Activated CD8-positive, alpha-beta T cell treated with anti-CD3 and anti-CD28 coated beads, Interleukin-2, amount 10 ng/mL, durations not matched to agents 7 days and 5 days (primary cell): ENCODE measurements around the gene SNCG. TPM values are rescaled to one million over a fixed set of nuclear protein-coding genes. Genes with fewer than 3 reads are reported as not detected.

Experiments used
- ATAC-seq: fragments of 150-1000 bp; cut with Tn5 transposase; one replicate; pipeline ENCODE4 v1.10.0; 2021; ENCODE audit warnings: moderate library complexity
- CTCF ChIA-PET: fragments of 350-600 bp; sonication (Branson Sonifier 250); formaldehyde crosslinking; loops from one replicate; lab custom pipeline; 2021; ENCODE audit warnings: antibody characterized with exemption; lab: Charles Lee
- POLR2A ChIA-PET: fragments of 350-600 bp; sonication (Branson Sonifier 250); formaldehyde crosslinking; loops from one replicate; lab custom pipeline; 2021; ENCODE audit warnings: antibody characterized with exemption; lab: Charles Lee
- DNase-seq: peaks from one replicate; pipeline ENCODE4 v3.0.0-alpha.2; 2020
- H3K27ac Mint-ChIP-seq: one replicate; pipeline ENCODE4 v1.8.0; 2021; ENCODE audit warnings: mild to moderate bottlenecking, mixed read lengths
- H3K27me3 Mint-ChIP-seq: one replicate; pipeline ENCODE4 v1.8.0; 2021; ENCODE audit warnings: low read depth, mixed read lengths
- H3K36me3 Mint-ChIP-seq: one replicate; pipeline ENCODE4 v1.8.0; 2021; ENCODE audit warnings: low read depth, mixed read lengths
- H3K4me1 Mint-ChIP-seq: one replicate; pipeline ENCODE4 v1.8.0; 2021; ENCODE audit warnings: low read depth, mixed read lengths
- H3K4me3 Mint-ChIP-seq: one replicate; pipeline ENCODE4 v1.8.0; 2021; ENCODE audit warnings: mild to moderate bottlenecking, mixed read lengths
- H3K9me3 Mint-ChIP-seq: one replicate; pipeline ENCODE4 v1.8.0; 2022; ENCODE audit warnings: mixed read lengths; ENCODE audit not compliant: insufficient read depth
- total RNA-seq, 2 experiments: library from RNA; stranded (reverse); gene quantifications; one replicate each; pipeline ENCODE4 v1.2.3, GENCODE V29; 2021

The SNCG gene
- total RNA-seq, 2 experiments from 2014 or later = not detected

GRCh38 chr10:86956848-86957448 lies 1.5 kb upstream of the SNCG start:
- Mint-ChIP-seq H3K27me3 (no peaks in the 10 kb centered on the region), H3K4me1 (no peaks in the 10 kb centered on the region), H3K4me3 (no peak overlapping the region), H3K27ac (no peak overlapping the region), H3K36me3 (peaks cover 2% of the 10 kb centered on the region), H3K9me3 (peaks cover 11% of the 10 kb centered on the region)
- no peak for ATAC-seq
- CTCF ChIA-PET = interaction anchor here (0.8 to 2.1 kb wide), 3 partner anchors 9 to 19 kb away, joined by 3 to 13 read pairs (median 5); no protein-coding TSS in a partner anchor
- POLR2A ChIA-PET = no interaction called here
- no peak for DNase-seq

GRCh38 chr10:86957471-86958115 lies 806 bp upstream of the SNCG start, which contains the start of gene MMRN2:
Gene MMRN2, minus strand, starts transcription at chr10:86957615. Its CDS starts 74 bp downstream, at chr10:86957541.
- Mint-ChIP-seq H3K36me3 (no peaks in the 10 kb centered on the region), H3K9me3 (peaks cover 6% of the 10 kb centered on the region), H3K4me3 (no peak within 1 kb of the TSS), H3K4me1 (no peaks in the 10 kb centered on the region), H3K27ac (no peak within 1 kb of the TSS), H3K27me3 (no peaks in the 10 kb centered on the region)
- ChIA-PET POLR2A (no interaction called here), CTCF (interaction anchor here (1.9 to 2.1 kb wide), 2 partner anchors 8 to 19 kb away, joined by 5 to 13 read pairs; no protein-coding TSS in a partner anchor)
- DNase-seq = no peak
- no peak for ATAC-seq

GRCh38 chr10:86958901-86959736 lies 720 bp downstream of the SNCG start:
- CTCF ChIA-PET = interaction anchor here (1.9 kb wide), 1 partner anchor 21 kb away, joined by 5 read pairs; no protein-coding TSS in a partner anchor
- ATAC-seq (no peak), DNase-seq (no peak)
- H3K27ac Mint-ChIP-seq = no peak overlapping the region
- POLR2A ChIA-PET = no interaction called here
- no peaks in the 10 kb centered on the region for H3K36me3 Mint-ChIP-seq
- H3K27me3 Mint-ChIP-seq = no peaks in the 10 kb centered on the region
- no peaks in the 10 kb centered on the region for H3K4me1 Mint-ChIP-seq
- H3K4me3 Mint-ChIP-seq = no peak overlapping the region
- H3K9me3 Mint-ChIP-seq = no peaks in the 10 kb centered on the region

- Mint-ChIP-seq H3K36me3 (no peaks in the 10 kb centered on the region), H3K27ac (no peak overlapping the region), H3K9me3 (no peaks in the 10 kb centered on the region), H3K4me3 (no peak overlapping the region), H3K27me3 (no peaks in the 10 kb centered on the region), H3K4me1 (no peaks in the 10 kb centered on the region)
- CTCF ChIA-PET = interaction anchor here (1.3 kb wide), 1 partner anchor 19 kb away, joined by 4 read pairs; no protein-coding TSS in a partner anchor
- ATAC-seq = no peak
- DNase-seq = no peak
- POLR2A ChIA-PET = no interaction called here
Measured at GRCh38 chr10:86959737-86960002, 1.3 kb downstream of the SNCG start.

GRCh38 chr10:86960003-86960862 lies 1.8 kb downstream of the SNCG start:
- POLR2A ChIA-PET = no interaction called here
- Mint-ChIP-seq H3K9me3 (no peaks in the 10 kb centered on the region), H3K27ac (peak overlapping the region; percentile 49), H3K36me3 (no peaks in the 10 kb centered on the region), H3K27me3 (no peaks in the 10 kb centered on the region), H3K4me3 (no peak overlapping the region), H3K4me1 (no peaks in the 10 kb centered on the region)
- peak; percentile 37 for DNase-seq
- peak; percentile 65 for ATAC-seq
- CTCF ChIA-PET = interaction anchor here (1.1 to 1.3 kb wide), 4 partner anchors 9 to 25 kb away, joined by 3 to 4 read pairs (median 4); no protein-coding TSS in a partner anchor

GRCh38 chr10:86960863-86961434 lies 2.5 kb downstream of the SNCG start:
- Mint-ChIP-seq H3K36me3 (no peaks in the 10 kb centered on the region), H3K27ac (no peak overlapping the region), H3K4me1 (peaks cover 2% of the 10 kb centered on the region), H3K9me3 (no peaks in the 10 kb centered on the region), H3K4me3 (no peak overlapping the region), H3K27me3 (no peaks in the 10 kb centered on the region)
- no peak for ATAC-seq
- no peak for DNase-seq
- CTCF ChIA-PET = interaction anchor here (1.1 to 1.3 kb wide), 4 partner anchors 9 to 26 kb away, joined by 3 to 4 read pairs (median 4); no protein-coding TSS in a partner anchor
- POLR2A ChIA-PET = no interaction called here

- H3K27me3 Mint-ChIP-seq = no peaks in the 10 kb centered on the region
- peaks cover 9% of the 10 kb centered on the region for H3K4me1 Mint-ChIP-seq
Measured at GRCh38 chr10:86961481-86962091, 3.2 kb downstream of the SNCG start.

GRCh38 chr10:86962136-86962980 lies 4.0 kb downstream of the SNCG start:
- Mint-ChIP-seq H3K4me1 (peaks cover 11% of the 10 kb centered on the region), H3K27me3 (no peaks in the 10 kb centered on the region), H3K9me3 (no peaks in the 10 kb centered on the region), H3K36me3 (no peaks in the 10 kb centered on the region), H3K27ac (no peak overlapping the region), H3K4me3 (no peak overlapping the region)
- ATAC-seq (no peak), DNase-seq (no peak)
- POLR2A ChIA-PET = no interaction called here
- CTCF ChIA-PET = interaction anchor here (1.0 kb wide), 1 partner anchor 24 kb away, joined by 6 read pairs; no protein-coding TSS in a partner anchor

More at GRCh38 chr10:86961481-86962091, 3.2 kb downstream of the SNCG start:
- Mint-ChIP-seq H3K36me3 (no peaks in the 10 kb centered on the region), H3K9me3 (no peaks in the 10 kb centered on the region), H3K4me3 (no peak overlapping the region), H3K27ac (no peak overlapping the region)
- POLR2A ChIA-PET = no interaction called here
- CTCF ChIA-PET = interaction anchor here (1.0 kb wide), 1 partner anchor 23 kb away, joined by 6 read pairs; no protein-coding TSS in a partner anchor
- ATAC-seq (no peak), DNase-seq (no peak)

GRCh38 chr10:86962981-86963310 lies 4.5 kb downstream of the SNCG start:
- Mint-ChIP-seq H3K36me3 (no peaks in the 10 kb centered on the region), H3K9me3 (no peaks in the 10 kb centered on the region), H3K4me3 (no peak overlapping the region), H3K27me3 (peaks cover 2% of the 10 kb centered on the region), H3K4me1 (peaks cover 11% of the 10 kb centered on the region), H3K27ac (no peak overlapping the region)
- no peak for ATAC-seq
- ChIA-PET CTCF (no interaction called here), POLR2A (no interaction called here)
- no peak for DNase-seq

GRCh38 chr10:86963341-86963919 lies 5.0 kb downstream of the SNCG start:
- H3K4me1 Mint-ChIP-seq = peaks cover 11% of the 10 kb centered on the region
- POLR2A ChIA-PET = no interaction called here
- peaks cover 3% of the 10 kb centered on the region for H3K27me3 Mint-ChIP-seq
- H3K9me3 Mint-ChIP-seq = no peaks in the 10 kb centered on the region
- H3K36me3 Mint-ChIP-seq = no peaks in the 10 kb centered on the region
- no peak for ATAC-seq
- CTCF ChIA-PET = interaction anchor here (0.6 kb wide), 1 partner anchor 24 kb away, joined by 3 read pairs; no protein-coding TSS in a partner anchor
- no peak overlapping the region for H3K27ac Mint-ChIP-seq
- H3K4me3 Mint-ChIP-seq = no peak overlapping the region
- no peak for DNase-seq
